Liver (tissue), 3 donors: ENCODE measurements around the gene COL12A1.

Experiments used
- ATF3 ChIP-seq: IDR thresholded peaks from 2 replicates; pipeline ENCODE4 v1.6.1; 2016; ENCODE audit warnings: antibody characterized with exemption
- CTCF ChIP-seq: fragments of 150-350 bp; IDR thresholded peaks from 2 replicates; pipeline ENCODE4 v1.5.1; 2017; ENCODE audit warnings: improper control_type of control experiment, low read depth, low read length; ENCODE audit not compliant: missing input control
- EGR1 ChIP-seq, 2 donors: IDR thresholded peaks; 2 replicates each; pipeline ENCODE4 v1.6.1; 2016 to 2018; ENCODE audit warnings: antibody characterized with exemption in 2 of 2, low read depth in 2 of 2
- GABPA ChIP-seq, 2 donors: IDR thresholded peaks in 1 of 2; conservative IDR thresholded peaks in 1 of 2; 2 replicates each; pipeline ENCODE4 v1.6.1; 2016; ENCODE audit warnings: antibody characterized with exemption in 2 of 2, mild to moderate bottlenecking in 1 of 2, moderate library complexity in 1 of 2
- JUND ChIP-seq, 2 donors: IDR thresholded peaks; 2 replicates each; pipeline ENCODE4 v1.6.1; 2016; ENCODE audit warnings: antibody characterized with exemption in 2 of 2
- MAX ChIP-seq: IDR thresholded peaks from 2 replicates; pipeline ENCODE4 v1.6.1; 2016; ENCODE audit warnings: antibody characterized with exemption
- RAD21 ChIP-seq, 2 donors: IDR thresholded peaks; 2 replicates each; pipeline ENCODE4 v1.6.1; 2016; ENCODE audit warnings: antibody characterized with exemption in 2 of 2, mild to moderate bottlenecking in 2 of 2
- REST ChIP-seq: IDR thresholded peaks from 2 replicates; pipeline ENCODE4 v1.6.1; 2016; ENCODE audit warnings: antibody characterized with exemption, mild to moderate bottlenecking
- RXRA ChIP-seq, 2 donors: IDR thresholded peaks; 2 replicates each; pipeline ENCODE4 v1.6.1; 2017 to 2018; ENCODE audit warnings: antibody characterized with exemption in 2 of 2, mild to moderate bottlenecking in 1 of 2
- SP1 ChIP-seq: IDR thresholded peaks from 2 replicates; pipeline ENCODE4 v1.6.1; 2018; ENCODE audit warnings: antibody characterized with exemption, mild to moderate bottlenecking
- TAF1 ChIP-seq: conservative IDR thresholded peaks from 2 replicates; pipeline ENCODE4 v1.6.1; 2016; ENCODE audit warnings: antibody characterized with exemption, mild to moderate bottlenecking
- YY1 ChIP-seq: IDR thresholded peaks from 2 replicates; pipeline ENCODE4 v1.6.1; 2016; ENCODE audit warnings: antibody characterized with exemption, mild to moderate bottlenecking
- ZBTB33 ChIP-seq: IDR thresholded peaks from 2 replicates; pipeline ENCODE4 v1.6.1; 2016; ENCODE audit warnings: antibody characterized with exemption
- donor health status: healthy.
- donor health status: healthy.

- TF ChIP-seq CTCF (no peak), MAX (no peak), JUND (IDR thresholded peaks at IDR 0.05) (no peak), GABPA (IDR thresholded peaks at IDR 0.05 in 1 of 2, conservative IDR thresholded peaks at IDR 0.05 in 1 of 2) (no peak), TAF1 (no peak), RXRA (IDR thresholded peaks at IDR 0.05) (no peak), EGR1 (IDR thresholded peaks at IDR 0.05; ENCODE audit: low read depth in 2 of 2) (no peak), SP1 (no peak), REST (no peak), YY1 (no peak), RAD21 (IDR thresholded peaks at IDR 0.05) (no peak), ATF3 (no peak), ZBTB33 (no peak)
Measured at GRCh38 chr6:75076009-75076408, 129.8 kb downstream of the COL12A1 start.
